ENCODE data around the gene PAAF1.

DNA sequence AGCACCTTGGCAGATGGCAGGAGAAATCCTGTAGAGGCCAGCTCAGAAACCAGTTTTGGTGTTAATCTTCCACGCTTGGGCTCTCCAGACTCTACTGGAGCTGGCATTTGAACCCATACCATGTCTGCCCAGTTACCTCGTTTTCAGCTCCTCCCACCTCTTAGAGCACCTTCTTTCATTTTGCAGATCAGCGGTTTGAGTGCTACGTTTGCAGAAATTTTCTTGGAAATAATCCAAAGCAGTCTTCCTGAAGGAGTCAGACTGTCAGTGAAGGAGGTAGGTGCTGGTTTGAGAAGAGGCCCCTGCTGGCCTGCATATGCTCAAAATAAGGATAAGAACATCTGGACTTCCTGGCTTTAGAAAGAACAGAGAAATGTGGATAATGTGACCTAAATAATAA is 13.8 kb upstream of the PAAF1 start:
- TF ChIP-seq, protein P1, sequence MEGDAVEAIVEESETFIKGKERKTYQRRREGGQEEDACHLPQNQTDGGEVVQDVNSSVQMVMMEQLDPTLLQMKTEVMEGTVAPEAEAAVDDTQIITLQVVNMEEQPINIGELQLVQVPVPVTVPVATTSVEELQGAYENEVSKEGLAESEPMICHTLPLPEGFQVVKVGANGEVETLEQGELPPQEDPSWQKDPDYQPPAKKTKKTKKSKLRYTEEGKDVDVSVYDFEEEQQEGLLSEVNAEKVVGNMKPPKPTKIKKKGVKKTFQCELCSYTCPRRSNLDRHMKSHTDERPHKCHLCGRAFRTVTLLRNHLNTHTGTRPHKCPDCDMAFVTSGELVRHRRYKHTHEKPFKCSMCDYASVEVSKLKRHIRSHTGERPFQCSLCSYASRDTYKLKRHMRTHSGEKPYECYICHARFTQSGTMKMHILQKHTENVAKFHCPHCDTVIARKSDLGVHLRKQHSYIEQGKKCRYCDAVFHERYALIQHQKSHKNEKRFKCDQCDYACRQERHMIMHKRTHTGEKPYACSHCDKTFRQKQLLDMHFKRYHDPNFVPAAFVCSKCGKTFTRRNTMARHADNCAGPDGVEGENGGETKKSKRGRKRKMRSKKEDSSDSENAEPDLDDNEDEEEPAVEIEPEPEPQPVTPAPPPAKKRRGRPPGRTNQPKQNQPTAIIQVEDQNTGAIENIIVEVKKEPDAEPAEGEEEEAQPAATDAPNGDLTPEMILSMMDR (IDR thresholded peaks at IDR 0.05; ENCODE audit: low read depth, low read length, poor library complexity, severe bottlenecking): no peak
- TF ChIP-seq EZH2phosphoT487 (IDR thresholded peaks at IDR 0.05; ENCODE audit: borderline replicate concordance, low read length): no peak

Measured in DOHH2 (cell line).